Stimulated activated CD4-positive, alpha-beta T cell treated with anti-CD3 and anti-CD28 coated beads, TNF-alpha, amount 100 ng/mL, for 4 hours (primary cell): ENCODE measurements around the gene TEX47.

Source experiments
- DNase-seq, 3 experiments: peaks; one replicate each; pipeline ENCODE4 v3.0.0-alpha.2; 2020; ENCODE audit warnings: low read depth in 3 of 3

The TEX47 gene

GRCh38 chr7:88746126-88746525 is 49.4 kb downstream of the TEX47 start:
- no peak for DNase-seq
